ENCODE results near the gene ZFR. TPM values are rescaled to one million over a fixed set of nuclear protein-coding genes. Genes with fewer than 3 reads are reported as not detected.
A peak's percentile ranks its signal among the peaks of the same experiment; 100 is the strongest.

The ZFR gene
- total RNA-seq, 1 donor from 2014 or later, result 60.3 TPM

GRCh38 chr5:32421075-32421474 is 23.5 kb downstream of the ZFR start:
- Histone ChIP-seq H3K4me1 (peaks cover 49% of the 10 kb centered on the region), H3K9me3 (replicated peaks) (peaks cover 3% of the 10 kb centered on the region), H3K27ac (replicated peaks) (peak overlapping the region; percentile 52), H3K36me3 (peaks cover 13% of the 10 kb centered on the region), H3K27me3 (ENCODE audit: low read depth) (no peaks in the 10 kb centered on the region), H3K4me3 (peak overlapping the region; percentile 1)
- no peak for DNase-seq
- intact Hi-C loops (cut with micrococcal nuclease), result no loop called here
- TF ChIP-seq CTCF (IDR thresholded peaks at IDR 0.05; ENCODE audit: borderline replicate concordance), result no peak

GRCh38 chr5:32420506-32420905 is 24.0 kb downstream of the ZFR start:
- H3K9me3 ChIP-seq (replicated peaks), result no peaks in the 10 kb centered on the region
- H3K4me1 ChIP-seq, result peaks cover 49% of the 10 kb centered on the region
- intact Hi-C loops (cut with micrococcal nuclease), result no loop called here
- peak overlapping the region; percentile 1 for H3K4me3 ChIP-seq
- peaks cover 12% of the 10 kb centered on the region for H3K36me3 ChIP-seq
- peak overlapping the region; percentile 52 for H3K27ac ChIP-seq (replicated peaks)
- no peaks in the 10 kb centered on the region for H3K27me3 ChIP-seq (ENCODE audit: low read depth)
- no peak for TF ChIP-seq CTCF (IDR thresholded peaks at IDR 0.05; ENCODE audit: borderline replicate concordance)
- DNase-seq, result no peak

GRCh38 chr5:32419791-32420190 is 24.7 kb downstream of the ZFR start:
- peak overlapping the region; percentile 52 for H3K27ac ChIP-seq (replicated peaks)
- H3K4me3 ChIP-seq, result no peak overlapping the region
- DNase-seq, result peak; percentile 32
- H3K9me3 ChIP-seq (replicated peaks), result no peaks in the 10 kb centered on the region
- H3K4me1 ChIP-seq, result peaks cover 51% of the 10 kb centered on the region
- H3K27me3 ChIP-seq (ENCODE audit: low read depth), result no peaks in the 10 kb centered on the region
- H3K36me3 ChIP-seq, result peaks cover 16% of the 10 kb centered on the region
- no peak for TF ChIP-seq CTCF (IDR thresholded peaks at IDR 0.05; ENCODE audit: borderline replicate concordance)
- intact Hi-C loops (cut with micrococcal nuclease), result no loop called here

DNA sequence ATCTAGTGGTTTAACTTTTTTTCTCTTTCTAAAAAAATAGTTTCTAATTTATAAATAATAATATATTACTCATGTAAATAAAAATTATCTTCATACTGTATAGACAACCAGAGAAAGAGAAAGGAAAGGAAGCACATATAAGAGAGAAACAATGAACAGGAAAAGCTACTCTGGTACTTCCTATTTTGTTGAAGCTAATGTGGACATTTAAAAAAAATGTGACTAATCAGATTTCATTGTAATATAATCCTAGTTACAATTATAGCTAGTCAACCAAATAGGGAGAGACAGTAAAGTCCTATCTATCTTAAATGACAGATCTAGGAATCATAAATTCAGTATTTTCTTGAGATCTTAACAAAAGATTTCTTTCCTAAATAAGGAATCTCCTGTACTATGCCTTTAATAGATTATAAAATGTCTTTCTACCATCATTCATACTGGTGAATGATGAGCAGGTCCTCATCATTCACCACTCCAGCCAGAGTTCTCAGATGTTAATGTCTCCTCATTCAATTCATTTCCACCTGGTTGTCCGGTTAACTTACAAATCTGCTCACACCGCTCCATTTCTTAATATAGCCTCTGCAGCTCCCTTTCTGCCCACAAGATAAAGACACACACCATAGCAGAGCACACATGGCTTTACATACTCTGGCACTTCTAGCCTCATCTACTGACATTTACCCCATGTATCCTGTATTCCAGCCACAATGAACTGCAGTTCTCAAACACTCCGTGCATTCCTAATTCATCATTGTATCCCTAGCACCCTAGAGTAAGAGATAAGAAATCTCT is 30.9 kb downstream of the ZFR start:
- intact Hi-C loops (cut with micrococcal nuclease), result no loop called here
- Histone ChIP-seq H3K36me3 (peaks cover 53% of the 10 kb centered on the region), H3K27ac (replicated peaks) (no peak overlapping the region)

DNA sequence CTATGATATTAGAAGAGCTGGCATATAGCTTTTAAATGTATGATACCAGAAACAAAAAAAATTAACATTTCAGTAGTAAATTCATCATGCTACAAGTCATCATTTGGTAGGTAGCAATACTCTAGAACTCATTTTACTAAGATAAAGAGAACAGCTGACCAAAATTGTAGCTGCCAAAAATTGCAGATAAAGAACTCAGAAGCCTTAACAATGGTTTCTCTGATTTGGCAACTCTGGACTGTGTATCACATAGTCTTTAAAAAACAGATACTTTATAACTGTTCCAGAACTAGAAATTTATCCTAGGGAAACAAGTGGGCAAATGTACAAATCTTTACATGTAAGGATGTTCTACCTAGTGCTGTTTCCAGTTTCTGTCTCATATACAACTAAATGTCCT is 33.9 kb downstream of the ZFR start:
- Histone ChIP-seq H3K27ac (replicated peaks) (no peak overlapping the region), H3K4me3 (no peak overlapping the region), H3K4me1 (peaks cover 31% of the 10 kb centered on the region), H3K27me3 (ENCODE audit: low read depth) (no peaks in the 10 kb centered on the region), H3K36me3 (peaks cover 66% of the 10 kb centered on the region), H3K9me3 (replicated peaks) (no peaks in the 10 kb centered on the region)
- intact Hi-C loops (cut with micrococcal nuclease), result no loop called here
- no peak for DNase-seq
- TF ChIP-seq CTCF (IDR thresholded peaks at IDR 0.05; ENCODE audit: borderline replicate concordance), result no peak

More for the DNA sequence above, 30.9 kb downstream of the ZFR start:
- H3K9me3 ChIP-seq (replicated peaks), result no peaks in the 10 kb centered on the region
- H3K4me1 ChIP-seq, result peaks cover 24% of the 10 kb centered on the region
- no peak for DNase-seq
- TF ChIP-seq CTCF (IDR thresholded peaks at IDR 0.05; ENCODE audit: borderline replicate concordance), result no peak
- no peak overlapping the region for H3K4me3 ChIP-seq
- no peaks in the 10 kb centered on the region for H3K27me3 ChIP-seq (ENCODE audit: low read depth)

All from left ventricle myocardium inferior (tissue), 1 donor.